Measurements from ENCODE around the gene C22orf23. TPM values are rescaled to one million over a fixed set of nuclear protein-coding genes. Genes with fewer than 3 reads are reported as not detected.

The C22orf23 gene
- polyA plus RNA-seq, 3 donors from 2014 or later, result not detected

GRCh38 chr22:37922191-37922590, 31.2 kb downstream of the C22orf23 start:
- Mint-ChIP-seq H3K4me1 (peaks cover 5 to 7% of the 10 kb centered on the region in 2 donors), H3K36me3 (peaks cover 0 to 14% (median 4%) of the 10 kb centered on the region in 3 donors), H3K9me3 (no peaks in the 10 kb centered on the region), H3K27ac (no peak overlapping the region), H3K27me3 (ENCODE audit: low read depth in 3 of 3) (peaks cover 0 to 4% (median 1%) of the 10 kb centered on the region in 3 donors), H3K4me3 (no peak overlapping the region)
- DNase-seq, result no peak

- H3K36me3 Mint-ChIP-seq, result peaks cover 0 to 18% (median 4%) of the 10 kb centered on the region in 3 donors
- H3K4me3 Mint-ChIP-seq, result peak overlapping the region in 4 of 5 donors; percentile 30 to 68 (median 50)
- peak overlapping the region; percentile 62 to 88 (median 72) for H3K27ac Mint-ChIP-seq
- no peak for DNase-seq
- H3K4me1 Mint-ChIP-seq, result peaks cover 5 to 7% of the 10 kb centered on the region in 2 donors
- peaks cover 0 to 4% (median 1%) of the 10 kb centered on the region in 3 donors for H3K27me3 Mint-ChIP-seq (ENCODE audit: low read depth in 3 of 3)
- no peaks in the 10 kb centered on the region for H3K9me3 Mint-ChIP-seq
Measured at GRCh38 chr22:37920126-37920525, 33.3 kb downstream of the C22orf23 start.

GRCh38 chr22:37918580-37919270, 34.7 kb downstream of the C22orf23 start:
- Mint-ChIP-seq H3K4me3 (no peak overlapping the region), H3K27ac (peak overlapping the region in 1 of 6 donors; percentile 48), H3K4me1 (peaks cover 5 to 7% of the 10 kb centered on the region in 2 donors), H3K9me3 (no peaks in the 10 kb centered on the region), H3K27me3 (ENCODE audit: low read depth in 3 of 3) (peaks cover 0 to 4% (median 2%) of the 10 kb centered on the region in 3 donors), H3K36me3 (peaks cover 0 to 15% (median 4%) of the 10 kb centered on the region in 3 donors)
- no peak for DNase-seq

- Mint-ChIP-seq H3K27ac (no peak overlapping the region), H3K4me3 (no peak overlapping the region), H3K27me3 (ENCODE audit: low read depth in 3 of 3) (peaks cover 0 to 2% (median 1%) of the 10 kb centered on the region in 3 donors)
Measured at GRCh38 chr22:37917874-37918548, 35.4 kb downstream of the C22orf23 start.

GRCh38 chr22:37916311-37916710, 37.1 kb downstream of the C22orf23 start:
- Mint-ChIP-seq H3K36me3 (peaks cover 0 to 17% (median 4%) of the 10 kb centered on the region in 3 donors), H3K4me1 (peaks cover 6 to 7% of the 10 kb centered on the region in 2 donors), H3K9me3 (no peaks in the 10 kb centered on the region), H3K4me3 (no peak overlapping the region), H3K27ac (no peak overlapping the region), H3K27me3 (ENCODE audit: low read depth in 3 of 3) (peaks cover 1 to 2% (median 2%) of the 10 kb centered on the region in 3 donors)
- no peak for DNase-seq

More at GRCh38 chr22:37917874-37918548, 35.4 kb downstream of the C22orf23 start:
- no peaks in the 10 kb centered on the region for H3K9me3 Mint-ChIP-seq
- peaks cover 0 to 17% (median 4%) of the 10 kb centered on the region in 3 donors for H3K36me3 Mint-ChIP-seq
- DNase-seq, result no peak
- H3K4me1 Mint-ChIP-seq, result peaks cover 5 to 7% of the 10 kb centered on the region in 2 donors

GRCh38 chr22:37913233-37913721, 40.1 kb downstream of the C22orf23 start:
- peaks cover 0 to 10% of the 10 kb centered on the region in 2 donors for H3K4me1 Mint-ChIP-seq
- no peak overlapping the region for H3K27ac Mint-ChIP-seq
- H3K27me3 Mint-ChIP-seq (ENCODE audit: low read depth in 3 of 3), result peaks cover 0 to 2% (median 1%) of the 10 kb centered on the region in 3 donors
- H3K36me3 Mint-ChIP-seq, result peaks cover 0 to 13% (median 0%) of the 10 kb centered on the region in 3 donors
- DNase-seq, result no peak
- no peaks in the 10 kb centered on the region for H3K9me3 Mint-ChIP-seq
- no peak overlapping the region for H3K4me3 Mint-ChIP-seq

- Mint-ChIP-seq H3K4me3 (no peak overlapping the region), H3K9me3 (no peaks in the 10 kb centered on the region), H3K36me3 (peaks cover 0 to 9% (median 0%) of the 10 kb centered on the region in 3 donors), H3K27me3 (ENCODE audit: low read depth in 3 of 3) (peaks cover 0 to 4% (median 2%) of the 10 kb centered on the region in 3 donors), H3K27ac (peak overlapping the region in 1 of 6 donors; percentile 11), H3K4me1 (peaks cover 10 to 18% of the 10 kb centered on the region in 2 donors)
- DNase-seq, result no peak
Measured at GRCh38 chr22:37912171-37912570, 41.2 kb downstream of the C22orf23 start.

- Mint-ChIP-seq H3K4me3 (no peak overlapping the region), H3K36me3 (peaks cover 0 to 9% (median 0%) of the 10 kb centered on the region in 3 donors), H3K9me3 (no peaks in the 10 kb centered on the region), H3K27ac (no peak overlapping the region), H3K27me3 (ENCODE audit: low read depth in 3 of 3) (peaks cover 0 to 4% (median 2%) of the 10 kb centered on the region in 3 donors), H3K4me1 (peaks cover 13 to 23% of the 10 kb centered on the region in 2 donors)
- no peak for DNase-seq
Measured at GRCh38 chr22:37911697-37912096, 41.7 kb downstream of the C22orf23 start.

GRCh38 chr22:37910890-37911672, 42.3 kb downstream of the C22orf23 start:
- DNase-seq, result no peak
- no peaks in the 10 kb centered on the region for H3K9me3 Mint-ChIP-seq
- peak overlapping the region in 1 of 6 donors; percentile 54 for H3K27ac Mint-ChIP-seq
- peaks cover 0 to 6% (median 0%) of the 10 kb centered on the region in 3 donors for H3K36me3 Mint-ChIP-seq
- peaks cover 0 to 4% (median 2%) of the 10 kb centered on the region in 3 donors for H3K27me3 Mint-ChIP-seq (ENCODE audit: low read depth in 3 of 3)
- no peak overlapping the region for H3K4me3 Mint-ChIP-seq
- H3K4me1 Mint-ChIP-seq, result peaks cover 13 to 23% of the 10 kb centered on the region in 2 donors

- H3K4me1 Mint-ChIP-seq, result peaks cover 21 to 31% of the 10 kb centered on the region in 2 donors
- H3K4me3 Mint-ChIP-seq, result no peak overlapping the region
- H3K27me3 Mint-ChIP-seq (ENCODE audit: low read depth in 3 of 3), result peaks cover 0 to 5% (median 2%) of the 10 kb centered on the region in 3 donors
- DNase-seq, result no peak
- no peaks in the 10 kb centered on the region for H3K9me3 Mint-ChIP-seq
- H3K36me3 Mint-ChIP-seq, result peaks cover 0 to 5% (median 0%) of the 10 kb centered on the region in 3 donors
- peak overlapping the region in 1 of 6 donors; percentile 10 for H3K27ac Mint-ChIP-seq
Measured at GRCh38 chr22:37909766-37910165, 43.6 kb downstream of the C22orf23 start.

GRCh38 chr22:37907036-37907954, 46.1 kb downstream of the C22orf23 start:
- peak in 1 of 3 donors; percentile 7 for DNase-seq
- peak overlapping the region; percentile 76 to 84 (median 83) for H3K4me3 Mint-ChIP-seq

GRCh38 chr22:37906364-37907008, 46.9 kb downstream of the C22orf23 start:
- no peaks in the 10 kb centered on the region for H3K36me3 Mint-ChIP-seq
- H3K27ac Mint-ChIP-seq, result peak overlapping the region; percentile 63 to 87 (median 78)
- H3K4me1 Mint-ChIP-seq, result peaks cover 23 to 29% of the 10 kb centered on the region in 2 donors
- H3K4me3 Mint-ChIP-seq, result peak overlapping the region; percentile 76 to 84 (median 83)
- DNase-seq, result peak in 2 of 3 donors; percentile 25 to 26
- H3K27me3 Mint-ChIP-seq (ENCODE audit: low read depth in 3 of 3), result peaks cover 0 to 4% (median 0%) of the 10 kb centered on the region in 3 donors
- no peaks in the 10 kb centered on the region for H3K9me3 Mint-ChIP-seq

More at GRCh38 chr22:37907036-37907954, 46.1 kb downstream of the C22orf23 start:
- Mint-ChIP-seq H3K9me3 (no peaks in the 10 kb centered on the region), H3K27ac (peak overlapping the region; percentile 63 to 87 (median 78)), H3K27me3 (ENCODE audit: low read depth in 3 of 3) (peaks cover 0 to 4% (median 2%) of the 10 kb centered on the region in 3 donors), H3K4me1 (peaks cover 23 to 31% of the 10 kb centered on the region in 2 donors), H3K36me3 (no peaks in the 10 kb centered on the region)
